Activated naive CD4-positive, alpha-beta T cell treated with anti-CD3 and anti-CD28 coated beads, Interleukin-2, amount 50 U/mL, for 72 hours (primary cell): ENCODE measurements around the gene MAMLD1. TPM values are rescaled to one million over a fixed set of nuclear protein-coding genes. Genes with fewer than 3 reads are reported as not detected.

Source experiments
- ATAC-seq, 2 donors: fragments of 150-1000 bp; cut with Tn5 transposase; 2 replicates each; pipeline ENCODE4 v1.10.0; 2021; ENCODE audit warnings: mild to moderate bottlenecking in 2 of 2, moderate library complexity in 2 of 2
- DNase-seq, 2 donors: peaks; one replicate each; pipeline ENCODE4 v3.0.0; 2021 to 2022; ENCODE audit warnings: low spot score in 2 of 2
- H3K27ac Mint-ChIP-seq, 2 donors: one replicate each; pipeline ENCODE4 v1.8.0; 2022; ENCODE audit warnings: mild to moderate bottlenecking in 2 of 2, mixed read lengths in 2 of 2
- H3K36me3 Mint-ChIP-seq, 2 donors: one replicate each; pipeline ENCODE4 v1.8.0; 2022; ENCODE audit warnings: mixed read lengths in 2 of 2
- H3K9me3 Mint-ChIP-seq, 2 donors: one replicate each; pipeline ENCODE4 v1.8.0; 2022; ENCODE audit warnings: mixed read lengths in 2 of 2
- total RNA-seq, 2 donors: library from RNA; stranded (reverse); gene quantifications; one replicate each; pipeline ENCODE4 v1.2.3, GENCODE V29; 2022

MAMLD1 gene, protein sequence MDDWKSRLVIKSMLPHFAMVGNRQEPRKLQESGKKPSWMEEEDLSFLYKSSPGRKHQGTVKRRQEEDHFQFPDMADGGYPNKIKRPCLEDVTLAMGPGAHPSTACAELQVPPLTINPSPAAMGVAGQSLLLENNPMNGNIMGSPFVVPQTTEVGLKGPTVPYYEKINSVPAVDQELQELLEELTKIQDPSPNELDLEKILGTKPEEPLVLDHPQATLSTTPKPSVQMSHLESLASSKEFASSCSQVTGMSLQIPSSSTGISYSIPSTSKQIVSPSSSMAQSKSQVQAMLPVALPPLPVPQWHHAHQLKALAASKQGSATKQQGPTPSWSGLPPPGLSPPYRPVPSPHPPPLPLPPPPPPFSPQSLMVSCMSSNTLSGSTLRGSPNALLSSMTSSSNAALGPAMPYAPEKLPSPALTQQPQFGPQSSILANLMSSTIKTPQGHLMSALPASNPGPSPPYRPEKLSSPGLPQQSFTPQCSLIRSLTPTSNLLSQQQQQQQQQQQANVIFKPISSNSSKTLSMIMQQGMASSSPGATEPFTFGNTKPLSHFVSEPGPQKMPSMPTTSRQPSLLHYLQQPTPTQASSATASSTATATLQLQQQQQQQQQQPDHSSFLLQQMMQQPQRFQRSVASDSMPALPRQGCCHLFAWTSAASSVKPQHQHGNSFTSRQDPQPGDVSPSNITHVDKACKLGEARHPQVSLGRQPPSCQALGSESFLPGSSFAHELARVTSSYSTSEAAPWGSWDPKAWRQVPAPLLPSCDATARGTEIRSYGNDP
- total RNA-seq: 1 to 10 TPM in 1 of 2 donors, under 1 TPM in 1; 0.96 to 2.7 TPM

DNA sequence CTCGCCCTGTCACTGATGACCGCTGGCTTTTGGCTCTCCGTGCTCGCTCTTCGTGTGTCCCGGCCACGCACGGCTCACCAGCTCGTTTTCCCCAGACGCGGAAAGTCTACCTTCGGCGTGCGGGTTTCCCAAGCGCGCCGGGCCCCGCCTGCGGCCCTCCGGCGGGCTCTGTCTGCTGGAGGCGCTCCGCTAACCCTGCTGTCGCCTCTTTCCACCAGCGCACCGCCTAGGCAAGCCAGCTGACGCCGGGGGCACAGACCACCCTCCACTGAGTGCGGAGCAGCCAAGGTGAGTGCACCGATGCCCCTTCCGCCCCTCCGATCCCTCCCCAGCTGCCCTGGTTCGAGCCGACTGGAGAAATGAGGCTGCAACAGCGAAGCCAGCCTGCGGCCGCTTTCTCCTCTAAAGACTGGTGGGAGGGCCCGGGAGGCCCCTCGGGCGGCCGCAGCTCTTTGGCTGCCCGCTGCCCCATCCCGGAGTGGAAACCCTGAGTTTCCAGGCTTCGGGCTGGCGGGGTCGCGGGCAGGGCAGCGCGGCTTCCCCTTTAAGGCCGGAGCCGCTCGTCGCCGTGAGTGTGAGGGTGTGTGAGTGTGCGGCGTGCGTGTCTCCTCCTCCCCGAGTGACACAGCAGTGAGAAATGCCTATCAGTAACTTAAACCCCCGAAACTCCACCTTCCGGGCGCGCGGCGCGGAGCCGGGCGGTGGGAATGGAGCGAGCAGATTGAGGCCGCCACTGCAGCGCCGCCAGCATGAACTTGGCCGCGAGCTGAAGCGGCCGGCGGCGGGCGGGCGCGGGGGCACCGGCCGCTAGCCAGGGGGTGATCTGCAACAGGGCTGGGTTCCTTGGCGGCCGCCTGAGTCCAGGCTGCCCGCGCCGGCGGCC, at the start of gene MAMLD1:
Gene MAMLD1, plus strand, starts transcription at position 719 of the 883 bp plus-strand sequence. CDS start 82,200 bp downstream, outside the sequence.
- H3K27ac Mint-ChIP-seq: no peak within 1 kb of the TSS
- ATAC-seq (peak; percentile 69 to 74), DNase-seq (peak in 1 of 2 donors; percentile 50)
- no peaks in the 10 kb centered on the region for H3K36me3 Mint-ChIP-seq
- no peaks in the 10 kb centered on the region for H3K9me3 Mint-ChIP-seq

DNA sequence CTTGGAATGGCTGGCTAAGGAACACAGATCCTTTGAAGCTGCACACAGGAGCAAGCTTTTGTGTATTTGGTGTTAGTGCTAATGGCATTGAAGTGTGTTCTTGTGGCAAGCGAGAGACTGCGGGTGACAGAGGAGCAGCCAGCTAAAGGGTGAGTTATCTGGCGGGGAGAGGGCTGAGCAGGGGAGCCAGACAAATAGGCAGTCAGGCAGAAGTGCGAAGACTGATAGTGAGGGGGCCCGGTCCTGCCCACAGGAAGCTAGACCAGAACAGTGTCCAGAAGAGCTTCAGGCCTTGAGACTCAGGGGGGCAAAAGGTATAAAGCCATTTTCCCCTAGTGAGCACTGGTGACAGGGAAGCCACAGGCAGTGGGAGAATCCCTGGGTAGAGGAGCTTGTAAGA, 49.6 kb upstream of the MAMLD1 start:
- ATAC-seq (no peak), DNase-seq (no peak)
- H3K36me3 Mint-ChIP-seq: no peaks in the 10 kb centered on the region
- H3K9me3 Mint-ChIP-seq: no peaks in the 10 kb centered on the region
- no peak overlapping the region for H3K27ac Mint-ChIP-seq

DNA sequence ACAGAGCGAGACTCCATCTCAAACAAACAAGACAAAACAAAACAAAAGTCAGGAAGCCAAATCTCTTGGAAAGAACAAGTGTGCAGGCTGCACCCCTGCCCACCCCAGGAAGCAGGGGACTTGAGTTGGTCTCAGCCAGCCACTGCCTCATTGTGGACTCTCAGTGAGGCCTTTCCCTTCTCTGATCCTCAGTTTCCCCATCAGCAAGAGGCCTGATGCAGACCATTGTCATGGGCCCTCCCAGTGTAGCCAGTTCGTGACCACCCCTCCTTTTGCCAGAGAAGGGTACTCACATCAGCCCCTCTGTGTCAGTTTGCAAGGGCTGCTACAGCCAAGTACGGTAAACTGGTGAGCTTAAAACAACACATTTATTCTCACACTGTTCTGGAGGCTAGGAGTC, 48.9 kb upstream of the MAMLD1 start:
- no peak for ATAC-seq
- H3K36me3 Mint-ChIP-seq: no peaks in the 10 kb centered on the region
- no peaks in the 10 kb centered on the region for H3K9me3 Mint-ChIP-seq
- DNase-seq: no peak
- H3K27ac Mint-ChIP-seq: no peak overlapping the region

DNA sequence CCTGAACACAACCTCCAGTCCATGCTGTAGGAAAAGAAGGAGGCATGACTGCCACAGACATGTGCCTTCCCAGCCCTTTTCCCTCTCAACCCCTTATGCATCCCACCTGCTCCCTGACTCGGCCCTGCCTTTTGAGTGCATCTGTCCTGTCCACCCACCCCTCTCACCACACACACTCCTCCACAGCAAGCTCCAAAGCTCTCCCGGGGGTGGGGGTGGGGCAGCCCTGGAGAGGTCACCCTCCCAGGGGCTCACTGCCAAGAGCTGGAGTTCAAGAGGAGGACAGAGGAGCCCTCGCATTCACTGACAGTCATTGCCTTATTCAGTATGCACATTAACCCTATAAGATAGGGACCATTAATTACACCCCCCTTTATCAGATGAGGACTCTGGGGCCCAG, 46.6 kb upstream of the MAMLD1 start:
- ATAC-seq (no peak), DNase-seq (no peak)
- Mint-ChIP-seq H3K27ac (no peak overlapping the region), H3K9me3 (no peaks in the 10 kb centered on the region), H3K36me3 (no peaks in the 10 kb centered on the region)

DNA sequence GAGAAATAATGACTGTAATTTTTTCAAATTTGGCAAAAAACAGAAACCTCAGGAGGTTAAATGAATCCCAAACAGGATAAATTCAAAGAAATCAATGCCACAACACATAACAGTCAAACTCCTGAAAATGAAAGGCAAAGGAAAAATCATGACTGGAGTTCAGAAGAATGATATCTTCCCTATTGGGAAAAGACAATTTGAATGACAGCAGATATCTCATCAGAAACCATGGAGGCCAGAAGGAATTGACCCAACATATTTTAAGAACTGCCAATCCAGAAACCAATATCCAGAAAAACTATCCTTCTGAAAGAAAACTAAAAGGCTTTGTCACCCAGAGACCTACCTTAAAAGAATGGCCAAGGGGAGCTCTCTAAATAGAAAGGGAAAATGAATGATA, 40.1 kb upstream of the MAMLD1 start:
- Mint-ChIP-seq H3K27ac (no peak overlapping the region), H3K36me3 (peaks cover 0 to 6% of the 10 kb centered on the region in 2 donors), H3K9me3 (no peaks in the 10 kb centered on the region)
- ATAC-seq: no peak
- DNase-seq: no peak

DNA sequence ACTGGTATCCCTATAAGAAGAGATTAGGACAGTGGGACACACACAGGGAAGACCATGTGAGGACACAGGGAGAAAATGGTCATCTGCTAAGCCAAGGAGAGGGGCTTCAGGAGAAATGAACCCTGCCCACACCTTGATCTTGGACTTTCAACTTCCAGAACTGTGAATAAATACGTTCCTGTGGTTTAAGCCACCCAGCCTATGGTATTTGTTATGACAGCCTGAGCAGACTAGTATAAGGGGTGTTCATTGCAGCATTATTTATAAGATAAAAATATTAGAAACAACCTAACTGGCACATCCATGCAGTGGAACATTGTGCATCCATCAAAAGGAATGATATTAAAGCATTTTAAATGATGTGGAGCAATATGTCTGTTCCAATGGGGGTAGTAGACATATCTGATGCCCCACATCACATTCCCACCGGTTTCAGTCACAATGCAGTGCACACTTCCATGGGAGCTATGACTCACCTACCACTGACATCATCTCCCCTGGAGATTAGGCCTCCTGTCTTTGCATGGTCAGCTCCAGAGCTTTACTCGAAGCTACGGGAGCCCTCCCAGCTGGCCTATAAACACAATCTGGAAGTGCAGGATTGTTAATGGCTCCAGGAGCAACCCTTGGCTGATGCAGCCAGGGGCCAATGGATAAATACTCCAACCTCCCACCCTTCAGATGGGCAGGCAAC, 38.9 kb upstream of the MAMLD1 start:
- no peak for ATAC-seq
- Mint-ChIP-seq H3K27ac (no peak overlapping the region), H3K9me3 (no peaks in the 10 kb centered on the region), H3K36me3 (peaks cover 0 to 6% of the 10 kb centered on the region in 2 donors)
- DNase-seq: no peak

DNA sequence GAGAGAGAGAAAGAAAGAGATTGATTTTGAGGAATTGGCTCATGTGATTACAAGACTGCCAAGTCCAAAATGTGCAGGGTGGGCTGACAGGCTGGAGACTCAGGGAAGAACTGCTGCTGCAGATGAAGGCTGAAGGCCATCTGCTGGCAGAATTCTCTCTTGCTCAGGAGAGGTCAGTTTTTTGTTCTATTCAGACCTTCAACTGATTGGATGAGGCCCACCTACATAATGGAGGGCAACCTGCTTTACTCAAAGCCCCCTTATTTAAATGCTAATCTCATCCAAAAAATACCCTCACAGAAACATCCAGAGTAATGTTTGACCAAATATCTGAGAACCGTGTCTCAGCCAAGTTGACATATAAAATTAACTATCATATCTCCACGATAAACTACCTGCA, 38.2 kb upstream of the MAMLD1 start:
- Mint-ChIP-seq H3K36me3 (peaks cover 0 to 6% of the 10 kb centered on the region in 2 donors), H3K27ac (no peak overlapping the region), H3K9me3 (no peaks in the 10 kb centered on the region)
- DNase-seq (no peak), ATAC-seq (no peak)

DNA sequence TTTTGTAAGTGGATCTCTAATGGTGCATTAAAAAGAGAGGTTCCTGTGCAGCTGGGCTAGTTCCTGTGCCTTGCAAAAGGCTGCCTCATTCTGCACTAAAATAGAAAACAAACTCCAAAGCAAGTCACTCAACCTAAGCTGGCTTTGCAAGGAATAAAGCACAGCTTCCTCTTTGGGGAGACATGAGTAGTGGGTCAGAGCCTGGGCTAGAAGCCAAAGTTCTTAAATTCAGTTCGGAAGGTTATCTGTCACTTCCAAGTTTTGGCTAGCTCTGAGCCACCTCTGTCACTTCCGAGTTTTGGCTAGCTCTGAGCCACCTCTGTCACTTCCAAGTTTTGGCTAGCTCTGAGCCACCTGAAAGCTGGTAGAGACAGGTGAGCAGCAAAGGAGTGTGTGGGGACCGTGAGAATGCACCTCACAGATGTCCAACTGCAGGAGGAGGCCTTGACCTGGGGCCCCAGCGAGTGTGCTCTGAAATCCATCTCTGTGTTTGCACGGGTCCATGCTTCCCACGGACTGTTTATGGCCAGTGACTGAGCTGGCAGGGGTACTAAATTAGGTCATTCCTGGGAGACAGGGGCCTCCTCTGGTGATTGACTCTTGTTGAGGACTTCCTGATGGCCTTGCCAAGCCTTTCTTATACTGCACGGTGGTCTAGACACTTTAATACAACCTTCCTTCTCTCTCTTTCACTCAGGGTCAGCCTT, 36.4 kb upstream of the MAMLD1 start:
- no peak for ATAC-seq

DNA sequence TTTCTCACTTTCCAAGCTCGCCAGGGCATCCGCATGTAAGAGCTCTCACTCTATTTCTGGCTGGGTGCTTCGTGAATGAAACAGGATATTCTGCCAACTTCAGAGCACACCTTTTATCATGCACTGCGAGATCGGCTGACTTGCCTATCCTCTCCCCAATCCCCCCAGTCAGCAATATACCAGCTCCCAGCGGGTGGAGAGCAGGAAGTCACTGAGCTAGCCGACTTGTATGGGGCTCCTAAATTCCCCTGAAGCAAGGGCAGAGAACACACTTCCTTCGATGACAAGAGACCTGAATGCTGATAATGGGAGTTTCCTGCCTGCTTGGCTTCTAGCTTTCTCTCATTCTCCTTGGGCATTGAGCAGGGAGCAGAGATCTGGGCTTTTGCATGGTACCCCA, 33.8 kb upstream of the MAMLD1 start:
- ATAC-seq (no peak), DNase-seq (no peak)
- no peaks in the 10 kb centered on the region for H3K9me3 Mint-ChIP-seq
- H3K36me3 Mint-ChIP-seq: no peaks in the 10 kb centered on the region
- no peak overlapping the region for H3K27ac Mint-ChIP-seq

More for the DNA sequence above, 36.4 kb upstream of the MAMLD1 start:
- Mint-ChIP-seq H3K27ac (no peak overlapping the region), H3K36me3 (peaks cover 0 to 6% of the 10 kb centered on the region in 2 donors), H3K9me3 (no peaks in the 10 kb centered on the region)
- no peak for DNase-seq

DNA sequence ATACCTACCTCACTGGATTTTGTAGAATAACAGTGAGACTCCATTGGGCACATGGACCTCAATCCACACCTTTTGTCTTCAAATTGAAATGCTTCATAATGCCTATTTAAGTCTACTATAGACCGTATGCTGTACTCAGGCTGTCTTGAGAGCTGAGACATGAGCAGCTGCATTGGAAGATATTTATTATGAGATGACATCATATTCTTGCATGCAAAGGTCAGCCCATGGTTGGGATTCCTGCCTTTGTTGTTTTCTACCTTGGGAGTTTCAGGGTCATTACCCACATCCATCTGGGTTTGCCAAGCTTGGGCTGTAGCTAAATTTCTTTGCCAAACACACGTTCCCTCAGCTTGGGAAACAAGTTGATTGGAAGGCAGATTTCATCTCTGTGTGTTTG, 33.2 kb upstream of the MAMLD1 start:
- H3K36me3 Mint-ChIP-seq: no peaks in the 10 kb centered on the region
- DNase-seq: no peak

DNA sequence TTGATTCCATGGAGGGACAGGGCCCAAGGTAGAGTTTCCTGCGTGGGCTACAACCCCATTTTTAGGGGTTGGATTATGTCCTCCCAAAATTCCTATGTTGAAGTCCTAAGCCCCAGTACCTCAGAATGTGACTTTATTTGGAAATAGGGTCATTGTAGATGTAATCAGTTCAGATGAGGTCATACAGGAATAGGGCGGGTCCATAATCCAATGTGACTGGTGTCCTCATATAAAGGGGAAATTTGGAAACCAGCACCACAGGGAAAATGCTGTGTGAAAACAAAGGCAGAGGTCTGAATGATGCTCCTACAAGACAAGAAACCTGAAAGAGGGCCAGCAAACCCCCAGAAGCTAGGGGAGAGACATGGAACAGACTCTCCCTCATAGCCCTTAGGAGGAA, 31.1 kb upstream of the MAMLD1 start:
- no peak for ATAC-seq
- Mint-ChIP-seq H3K36me3 (no peaks in the 10 kb centered on the region), H3K27ac (no peak overlapping the region)

More for the DNA sequence above, 33.2 kb upstream of the MAMLD1 start:
- Mint-ChIP-seq H3K9me3 (no peaks in the 10 kb centered on the region), H3K27ac (no peak overlapping the region)
- ATAC-seq: no peak

DNA sequence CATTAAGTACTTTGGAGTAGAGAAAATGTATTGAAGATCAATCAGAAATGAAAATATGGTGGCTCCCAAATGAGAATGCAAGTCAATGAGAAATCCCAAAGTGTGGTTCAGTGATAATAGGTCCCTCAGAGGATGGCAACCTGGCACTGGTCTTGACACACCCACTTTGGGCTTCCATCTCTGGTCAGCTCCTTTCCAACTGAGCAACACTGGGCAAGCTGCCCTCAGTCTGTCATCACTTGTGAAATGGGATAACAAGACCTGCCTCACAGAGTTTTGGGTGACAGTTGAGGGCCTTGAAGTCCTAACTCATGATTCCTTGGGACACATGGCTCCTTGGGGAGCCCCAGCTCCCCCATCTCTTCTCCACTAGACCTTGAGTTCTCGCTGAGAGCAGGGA, 29.0 kb upstream of the MAMLD1 start:
- DNase-seq: no peak
- no peak overlapping the region for H3K27ac Mint-ChIP-seq
- no peak for ATAC-seq
- no peaks in the 10 kb centered on the region for H3K36me3 Mint-ChIP-seq
- no peaks in the 10 kb centered on the region for H3K9me3 Mint-ChIP-seq

More for the DNA sequence above, 31.1 kb upstream of the MAMLD1 start:
- no peak for DNase-seq
- H3K9me3 Mint-ChIP-seq: no peaks in the 10 kb centered on the region

DNA sequence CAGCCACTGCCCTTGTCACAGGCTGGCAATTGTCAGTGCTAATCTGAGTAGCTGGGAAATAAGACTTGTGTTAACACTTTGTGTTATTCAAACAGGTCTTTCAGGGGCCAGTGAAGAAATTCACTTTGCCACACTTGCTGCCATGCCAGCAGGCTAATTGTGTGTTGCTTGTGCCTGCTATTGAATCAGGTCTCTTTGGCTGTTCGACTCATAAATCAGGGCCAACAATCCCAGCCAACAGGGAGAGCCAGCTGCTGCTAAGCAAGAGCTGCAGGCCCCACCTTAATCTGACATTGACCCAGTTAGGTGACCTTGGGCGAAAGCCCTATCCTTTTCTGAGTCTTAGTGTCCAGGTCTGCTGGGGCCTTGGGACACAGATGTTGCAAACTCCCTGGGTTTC, 28.1 kb upstream of the MAMLD1 start:
- Mint-ChIP-seq H3K27ac (no peak overlapping the region), H3K9me3 (no peaks in the 10 kb centered on the region), H3K36me3 (no peaks in the 10 kb centered on the region)
- ATAC-seq: no peak
- no peak for DNase-seq

DNA sequence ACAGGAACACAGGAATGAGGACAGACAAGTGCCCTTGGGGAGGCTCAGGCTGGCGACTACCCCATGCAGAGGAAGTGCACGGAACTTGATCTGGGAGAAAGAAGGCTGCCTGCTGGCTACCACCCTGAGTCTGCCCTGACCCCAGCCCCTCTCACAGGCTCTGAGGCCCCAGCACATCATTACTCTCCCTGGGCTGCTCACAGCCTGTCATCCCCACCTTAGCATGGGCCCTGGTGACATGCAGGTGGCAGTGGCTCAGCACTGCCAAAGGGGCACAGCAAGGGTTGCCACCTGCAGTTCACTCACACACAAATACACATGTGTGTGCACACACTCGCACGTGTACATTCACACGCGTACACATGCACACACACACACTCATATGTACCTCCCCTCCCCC, 26.1 kb upstream of the MAMLD1 start:
- Mint-ChIP-seq H3K36me3 (no peaks in the 10 kb centered on the region), H3K9me3 (no peaks in the 10 kb centered on the region), H3K27ac (no peak overlapping the region)
- ATAC-seq (no peak), DNase-seq (no peak)

DNA sequence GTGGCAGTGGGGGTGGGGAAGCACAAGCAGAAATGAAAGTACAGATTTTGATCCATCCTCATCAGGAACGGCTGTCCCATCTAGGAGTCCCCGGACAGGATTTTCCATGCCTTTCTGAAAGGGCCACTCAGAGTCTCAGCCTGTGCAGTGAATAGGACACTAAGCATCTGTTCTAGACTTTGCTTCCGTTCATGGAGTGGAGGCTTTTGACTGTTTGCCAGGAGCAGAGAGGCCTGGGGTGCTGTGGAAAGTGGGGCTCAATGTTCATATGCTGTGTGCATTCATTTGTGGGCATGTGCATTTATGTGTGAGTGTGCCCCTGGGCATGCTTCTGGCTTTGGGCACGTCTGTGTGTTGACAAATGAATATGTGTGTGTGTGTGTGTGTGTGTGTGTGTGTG, 25.6 kb upstream of the MAMLD1 start:
- DNase-seq (no peak), ATAC-seq (no peak)
- no peak overlapping the region for H3K27ac Mint-ChIP-seq
- no peaks in the 10 kb centered on the region for H3K36me3 Mint-ChIP-seq
- no peaks in the 10 kb centered on the region for H3K9me3 Mint-ChIP-seq

DNA sequence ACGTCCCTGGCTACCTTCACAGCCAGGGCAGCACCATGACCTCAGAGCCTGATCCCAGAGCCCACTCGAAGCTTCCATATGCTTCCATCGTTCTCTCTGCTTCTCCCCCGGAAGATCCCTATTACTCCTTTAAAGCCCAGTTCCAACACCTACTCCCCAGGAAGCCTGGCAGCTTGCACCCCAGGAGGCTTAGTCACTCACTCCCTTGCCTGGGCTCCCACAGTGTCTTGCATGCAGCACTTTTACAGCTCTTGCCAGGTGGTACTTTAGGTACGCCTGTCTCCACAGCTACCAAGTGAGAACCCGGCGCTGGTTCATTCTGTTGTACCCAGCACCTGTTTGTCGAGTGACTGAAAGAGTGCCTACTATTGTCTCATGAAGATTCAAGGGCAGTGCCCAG, 24.5 kb upstream of the MAMLD1 start:
- H3K27ac Mint-ChIP-seq: no peak overlapping the region
- H3K36me3 Mint-ChIP-seq: no peaks in the 10 kb centered on the region
- DNase-seq: no peak
- H3K9me3 Mint-ChIP-seq: no peaks in the 10 kb centered on the region
- no peak for ATAC-seq
